Mesendoderm (in vitro differentiated cells): ENCODE data around the gene DNM1L. TPM values are rescaled to one million over a fixed set of nuclear protein-coding genes. Genes with fewer than 3 reads are reported as not detected.

Source experiments
- DNase-seq: peaks from one replicate; pipeline ENCODE4 v3.0.0; 2013
- H2AK5ac ChIP-seq: 2 replicates; pipeline ENCODE4 v1.6.1; 2013; ENCODE audit warnings: low read length, inconsistent platforms
- H2BK120ac ChIP-seq: 2 replicates; pipeline ENCODE4 v1.6.1; 2013; ENCODE audit warnings: low read depth, mild to moderate bottlenecking, low read length, moderate library complexity, mixed read lengths
- H2BK15ac ChIP-seq: replicated peaks from 2 replicates; pipeline ENCODE4 v1.6.1; 2013; ENCODE audit warnings: low read depth, mild to moderate bottlenecking, moderate library complexity
- H2BK5ac ChIP-seq: 2 replicates; pipeline ENCODE4 v1.6.1; 2013; ENCODE audit warnings: low read length, inconsistent platforms
- H3K18ac ChIP-seq: 2 replicates; pipeline ENCODE4 v1.6.1; 2013; ENCODE audit warnings: mild to moderate bottlenecking, low read length, mixed read lengths
- H3K23ac ChIP-seq: one replicate; pipeline ENCODE4 v1.6.1; 2013; ENCODE audit warnings: low read length
- H3K27ac ChIP-seq: 2 replicates; pipeline ENCODE4 v1.5.1; 2013; ENCODE audit warnings: low read depth, mild to moderate bottlenecking, inconsistent platforms, low read length, moderate library complexity
- H3K27me3 ChIP-seq: 2 replicates; pipeline ENCODE4 v1.6.1; 2013; ENCODE audit warnings: low read length, control low read depth, mild to moderate bottlenecking, inconsistent platforms; ENCODE audit not compliant: insufficient read depth, poor library complexity
- H3K36me3 ChIP-seq: 2 replicates; pipeline ENCODE4 v1.6.1; 2013; ENCODE audit warnings: low read length, inconsistent platforms; ENCODE audit not compliant: control insufficient read depth, insufficient read depth
- H3K4ac ChIP-seq: one replicate; pipeline ENCODE4 v1.6.1; 2013; ENCODE audit warnings: low read depth, mild to moderate bottlenecking, low read length, moderate library complexity
- H3K4me1 ChIP-seq: 2 replicates; pipeline ENCODE4 v1.6.1; 2013; ENCODE audit warnings: low read depth, low read length, inconsistent platforms; ENCODE audit not compliant: control insufficient read depth
- H3K4me2 ChIP-seq: 2 replicates; pipeline ENCODE4 v1.6.1; 2013; ENCODE audit warnings: low read length
- H3K4me3 ChIP-seq: 2 replicates; pipeline ENCODE4 v1.5.1; 2013; ENCODE audit warnings: mild to moderate bottlenecking, low read length
- H3K56ac ChIP-seq: one replicate; pipeline ENCODE4 v1.6.1; 2013; ENCODE audit warnings: low read length
- H3K79me1 ChIP-seq: 2 replicates; pipeline ENCODE4 v1.6.1; 2013; ENCODE audit warnings: low read length, inconsistent platforms
- H3K79me2 ChIP-seq: 2 replicates; pipeline ENCODE4 v1.6.1; 2013; ENCODE audit warnings: mild to moderate bottlenecking, low read length; ENCODE audit not compliant: control insufficient read depth, insufficient read depth
- H3K9ac ChIP-seq: 2 replicates; pipeline ENCODE4 v1.6.1; 2013; ENCODE audit warnings: low read length, inconsistent platforms
- H4K5ac ChIP-seq: one replicate; pipeline ENCODE4 v1.6.1; 2013; ENCODE audit warnings: low read length
- H4K8ac ChIP-seq: one replicate; pipeline ENCODE4 v1.6.1; 2013; ENCODE audit warnings: low read depth, mild to moderate bottlenecking, control low read depth, low read length, moderate library complexity
- WGBS: extraction: QIAGEN DNeasy Blood & Tissue Kit; methylation state at CpG from one replicate; pipeline ENCODE4 v1.1.7; 2013; ENCODE audit warnings: low lambda C conversion rate, missing lambda C conversion rate; ENCODE audit not compliant: insufficient coverage; ENCODE audit errors: extremely low coverage; 5-methylcytosine and 5-hydroxymethylcytosine counted together
- small RNA-seq: library from polyadenylated mRNA; stranded (forward); fragments of <200 nt; extraction: miRNeasy Mini kit (QIAGEN cat#:217004); gene quantifications from one replicate; pipeline ENCODE3, GENCODE V24; 2013; ENCODE audit not compliant: insufficient read depth

Gene DNM1L

DNA sequence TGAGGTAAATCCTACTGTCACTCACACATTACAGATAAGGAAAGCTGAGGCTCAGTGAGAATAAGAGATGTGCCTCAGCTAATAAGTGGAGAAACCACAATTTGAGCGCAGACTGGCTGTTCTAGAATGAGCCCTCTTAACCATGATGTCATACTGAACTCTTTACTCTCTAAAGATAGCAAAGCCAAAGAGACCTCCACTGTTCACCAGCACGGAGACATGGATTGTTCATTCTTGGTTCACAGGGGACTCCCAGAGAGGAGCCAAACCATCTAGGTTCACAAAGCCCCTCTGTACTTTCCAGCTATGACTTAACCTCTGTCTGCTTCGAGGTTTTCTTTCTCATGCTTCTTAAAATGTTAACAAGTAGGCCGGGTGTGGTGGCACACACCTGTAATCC is 109.3 kb downstream of the DNM1L start:
- no peak for DNase-seq
- Histone ChIP-seq H3K4ac (no peak overlapping the region), H3K36me3 (no peaks in the 10 kb centered on the region), H3K9ac (no peak overlapping the region), H2BK120ac (no peak overlapping the region), H2BK15ac (no peak overlapping the region), H3K79me1 (no peaks in the 10 kb centered on the region), H3K27ac (no peak overlapping the region), H3K4me2 (no peak overlapping the region), H3K56ac (no peak overlapping the region), H2AK5ac (no peak overlapping the region), H3K4me1 (no peaks in the 10 kb centered on the region), H3K18ac (no peak overlapping the region), H4K8ac (no peak overlapping the region), H3K27me3 (no peaks in the 10 kb centered on the region), H2BK5ac (no peak overlapping the region), H4K5ac (no peak overlapping the region), H3K79me2 (no peaks in the 10 kb centered on the region), H3K4me3 (no peak overlapping the region), H3K23ac (no peak overlapping the region)
- WGBS = no CpG with 5 or more reads among the region's 4 CpGs

DNA sequence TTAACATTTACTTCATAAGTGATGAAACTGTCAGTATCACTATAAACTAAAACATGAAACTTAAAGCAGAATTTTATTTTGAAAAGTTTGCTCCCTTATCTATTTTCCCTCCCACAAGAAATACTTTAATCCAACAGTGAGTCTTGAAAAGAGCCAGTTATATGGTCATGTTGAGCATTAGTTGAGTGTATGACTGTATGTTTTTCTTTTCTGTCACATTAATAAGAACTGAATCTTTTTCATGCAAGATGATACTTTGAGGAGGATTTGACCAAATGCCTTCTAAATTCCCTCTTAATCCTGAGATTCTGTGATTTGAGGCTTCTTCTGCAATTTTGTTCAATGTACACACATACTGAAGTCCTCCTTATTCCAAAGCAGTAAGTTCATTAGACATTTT is 110.3 kb downstream of the DNM1L start:
- H3K23ac ChIP-seq = no peak overlapping the region
- H2BK15ac ChIP-seq = no peak overlapping the region
- H3K79me2 ChIP-seq = no peaks in the 10 kb centered on the region
- no peak overlapping the region for H3K27ac ChIP-seq
- H3K4me3 ChIP-seq = no peak overlapping the region
- H3K9ac ChIP-seq = no peak overlapping the region
- H2BK120ac ChIP-seq = no peak overlapping the region
- H3K4me1 ChIP-seq = no peaks in the 10 kb centered on the region
- no peak overlapping the region for H4K5ac ChIP-seq
- H3K4me2 ChIP-seq = no peak overlapping the region
- H2BK5ac ChIP-seq = no peak overlapping the region
- H3K18ac ChIP-seq = no peak overlapping the region
- no peaks in the 10 kb centered on the region for H3K36me3 ChIP-seq
- DNase-seq = no peak
- H2AK5ac ChIP-seq = no peak overlapping the region
- no peak overlapping the region for H4K8ac ChIP-seq
- H3K4ac ChIP-seq = no peak overlapping the region
- no peaks in the 10 kb centered on the region for H3K79me1 ChIP-seq
- no peaks in the 10 kb centered on the region for H3K27me3 ChIP-seq
- no peak overlapping the region for H3K56ac ChIP-seq

DNA sequence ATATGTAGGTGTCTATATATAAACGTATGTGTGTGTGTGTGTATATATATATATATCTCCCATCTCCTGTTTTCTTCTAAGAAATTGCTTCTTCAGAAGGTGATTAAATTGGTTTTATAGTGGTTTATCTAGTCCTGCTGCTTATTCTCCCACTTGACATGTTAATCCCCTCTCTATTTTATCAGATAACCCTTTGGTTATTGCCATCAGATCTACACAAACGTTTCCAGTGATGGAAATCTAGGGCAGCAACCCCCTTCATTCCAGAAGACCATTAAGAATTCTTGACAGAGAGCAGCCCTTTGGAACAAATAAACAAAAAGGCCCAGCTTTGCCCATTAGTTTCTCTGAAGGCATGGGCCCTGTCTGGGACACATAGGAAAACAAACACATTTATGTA is 110.8 kb downstream of the DNM1L start:
- Histone ChIP-seq H3K79me2 (no peaks in the 10 kb centered on the region), H2BK120ac (no peak overlapping the region), H2AK5ac (no peak overlapping the region), H2BK15ac (no peak overlapping the region), H3K79me1 (no peaks in the 10 kb centered on the region), H3K23ac (no peak overlapping the region), H3K4ac (no peak overlapping the region), H3K27me3 (no peaks in the 10 kb centered on the region), H3K27ac (no peak overlapping the region), H4K8ac (no peak overlapping the region), H3K18ac (no peak overlapping the region), H3K36me3 (no peaks in the 10 kb centered on the region), H3K4me2 (no peak overlapping the region), H2BK5ac (no peak overlapping the region), H4K5ac (no peak overlapping the region), H3K4me1 (no peaks in the 10 kb centered on the region), H3K9ac (no peak overlapping the region), H3K56ac (no peak overlapping the region), H3K4me3 (no peak overlapping the region)
- no peak for DNase-seq
- WGBS = no CpG with 5 or more reads among the region's 2 CpGs

DNA sequence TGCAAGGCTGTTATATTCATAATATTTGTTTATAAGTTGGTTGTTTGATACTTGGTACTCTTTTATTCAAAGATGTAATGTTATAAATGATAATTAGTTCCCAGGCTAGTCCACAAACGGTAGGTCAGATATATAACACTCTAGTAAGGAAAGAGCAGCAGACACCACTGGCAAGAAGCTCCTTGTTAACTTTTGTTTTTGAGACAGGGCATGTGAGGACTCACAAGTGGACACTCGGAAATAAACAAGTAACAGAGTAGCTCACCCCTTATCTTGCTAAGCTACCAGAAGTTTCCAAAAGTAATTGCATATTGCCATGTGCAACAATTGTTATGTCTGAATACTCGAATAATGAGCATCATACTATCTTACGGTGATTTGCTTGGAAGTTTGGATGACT is 115.2 kb downstream of the DNM1L start:
- Histone ChIP-seq H3K56ac (no peak overlapping the region), H3K23ac (no peak overlapping the region), H3K4me1 (no peaks in the 10 kb centered on the region), H4K8ac (no peak overlapping the region), H3K4me2 (no peak overlapping the region), H3K79me2 (no peaks in the 10 kb centered on the region), H3K27me3 (no peaks in the 10 kb centered on the region), H2AK5ac (no peak overlapping the region), H3K18ac (no peak overlapping the region), H2BK5ac (no peak overlapping the region), H3K36me3 (no peaks in the 10 kb centered on the region), H3K4me3 (no peak overlapping the region), H3K4ac (no peak overlapping the region), H3K27ac (no peak overlapping the region), H3K9ac (no peak overlapping the region), H3K79me1 (no peaks in the 10 kb centered on the region), H2BK15ac (no peak overlapping the region), H2BK120ac (no peak overlapping the region), H4K5ac (no peak overlapping the region)
- DNase-seq = no peak
- WGBS = no CpG with 5 or more reads among the region's 4 CpGs

Small RNAs within 50 kb of the gene (small RNA-seq; reads per million reads assigned to genes)
- gene RF00019 = not detected
